ENCODE results near the gene PCDHGA11. TPM values are rescaled to one million over a fixed set of nuclear protein-coding genes. Genes with fewer than 3 reads are reported as not detected.
"Not testable (repeated sequence)": the region's sequence is repeated elsewhere in the genome, so short reads cannot be mapped to it uniquely, and the experiment has no call there.

Gene PCDHGA11
- total RNA-seq, 1 experiment from 2014 or later, result 1.4 TPM

GRCh38 chr5:141413540-141414069 is 7.2 kb upstream of the PCDHGA11 start:
- H3K9me3 ChIP-seq (replicated peaks), result peaks cover 17% of the 10 kb centered on the region
- DNase-seq, result no peak

DNA sequence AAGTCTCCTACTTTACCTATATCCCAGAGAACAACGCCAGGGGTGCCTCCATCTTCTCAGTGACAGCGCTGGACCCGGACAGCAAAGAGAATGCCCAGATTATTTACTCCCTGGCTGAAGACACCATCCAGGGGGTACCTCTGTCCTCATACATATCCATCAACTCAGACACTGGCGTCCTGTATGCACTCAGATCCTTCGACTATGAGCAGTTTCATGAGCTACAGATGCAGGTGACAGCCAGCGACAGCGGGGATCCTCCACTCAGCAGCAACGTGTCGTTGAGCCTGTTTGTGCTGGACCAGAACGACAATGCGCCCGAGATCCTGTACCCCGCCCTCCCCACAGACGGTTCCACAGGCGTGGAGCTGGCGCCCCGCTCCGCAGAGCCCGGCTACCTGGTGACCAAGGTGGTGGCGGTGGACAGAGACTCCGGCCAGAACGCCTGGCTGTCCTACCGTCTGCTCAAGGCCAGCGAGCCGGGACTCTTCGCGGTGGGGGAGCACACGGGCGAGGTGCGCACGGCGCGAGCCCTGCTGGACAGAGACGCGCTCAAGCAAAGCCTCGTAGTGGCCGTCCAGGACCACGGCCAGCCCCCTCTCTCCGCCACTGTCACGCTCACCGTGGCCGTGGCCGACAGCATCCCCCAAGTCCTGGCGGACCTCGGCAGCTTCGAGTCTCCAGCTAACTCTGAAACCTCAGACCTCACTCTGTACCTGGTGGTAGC is 6.1 kb upstream of the PCDHGA11 start:
- not testable (repeated sequence) for DNase-seq, H3K27me3 ChIP-seq, H3K4me1 ChIP-seq, H3K4me3 ChIP-seq, H3K27ac ChIP-seq
- peaks cover 17% of the 10 kb centered on the region for H3K36me3 ChIP-seq
- peaks cover 17% of the 10 kb centered on the region for H3K9me3 ChIP-seq (replicated peaks)

More at GRCh38 chr5:141413540-141414069, 7.2 kb upstream of the PCDHGA11 start:
- H3K36me3 ChIP-seq, result peaks cover 19% of the 10 kb centered on the region
- H3K4me1 ChIP-seq, result no peaks in the 10 kb centered on the region
- no peaks in the 10 kb centered on the region for H3K27me3 ChIP-seq
- H3K27ac ChIP-seq, result no peak overlapping the region
- no peak overlapping the region for H3K4me3 ChIP-seq

GRCh38 chr5:141415275-141415618 is 5.6 kb upstream of the PCDHGA11 start:
- H3K9me3 ChIP-seq (replicated peaks), result peaks cover 17% of the 10 kb centered on the region
- H3K36me3 ChIP-seq, result peaks cover 18% of the 10 kb centered on the region
- not testable (repeated sequence) for H3K27ac ChIP-seq, H3K4me3 ChIP-seq, DNase-seq, H3K27me3 ChIP-seq, H3K4me1 ChIP-seq

DNA sequence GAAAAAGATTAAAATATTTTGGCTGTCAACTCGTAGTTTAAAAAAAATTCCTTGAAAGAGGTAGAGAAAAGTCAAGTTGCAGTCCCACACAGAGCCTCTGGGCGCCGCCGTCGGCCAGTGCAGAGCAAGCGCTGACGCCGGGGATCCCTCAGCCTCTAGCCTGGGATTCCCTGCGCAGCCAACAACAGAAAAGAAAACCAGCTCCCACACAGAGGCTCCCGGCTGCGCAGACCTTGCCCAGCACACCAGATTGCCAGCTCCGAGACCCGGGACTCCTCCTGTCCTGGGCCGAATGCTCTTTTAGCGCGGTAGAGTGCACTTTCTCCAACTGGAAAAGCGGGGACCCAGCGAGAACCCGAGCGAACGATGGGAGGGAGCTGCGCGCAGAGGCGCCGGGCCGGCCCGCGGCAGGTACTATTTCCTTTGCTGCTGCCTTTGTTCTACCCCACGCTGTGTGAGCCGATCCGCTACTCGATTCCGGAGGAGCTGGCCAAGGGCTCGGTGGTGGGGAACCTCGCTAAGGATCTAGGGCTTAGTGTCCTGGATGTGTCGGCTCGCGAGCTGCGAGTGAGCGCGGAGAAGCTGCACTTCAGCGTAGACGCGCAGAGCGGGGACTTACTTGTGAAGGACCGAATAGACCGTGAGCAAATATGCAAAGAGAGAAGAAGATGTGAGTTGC is 3.2 kb upstream of the PCDHGA11 start, which contains the start of gene PCDHGB7:
PCDHGB7 (plus strand) TSS at position 184 of the 679 bp plus-strand sequence; CDS start at position 367, 183 bp downstream.
- not testable (repeated sequence) for H3K4me1 ChIP-seq, H3K27me3 ChIP-seq, H3K4me3 ChIP-seq, H3K27ac ChIP-seq
- DNase-seq, result peak in 1 of 2 experiments; percentile 15
- peaks cover 16% of the 10 kb centered on the region for H3K9me3 ChIP-seq (replicated peaks)
- H3K36me3 ChIP-seq, result peaks cover 20% of the 10 kb centered on the region; the same call in 1 of the 2 replicates

- Histone ChIP-seq H3K9me3 (replicated peaks) (peaks cover 16% of the 10 kb centered on the region), H3K36me3 (peaks cover 17% of the 10 kb centered on the region; the same call in 1 of the 2 replicates), H3K27me3 (no peaks in the 10 kb centered on the region), H3K27ac (no peak overlapping the region), H3K4me1 (no peaks in the 10 kb centered on the region), H3K4me3 (no peak overlapping the region)
- no peak for DNase-seq
Measured at GRCh38 chr5:141419074-141419880, 1.6 kb upstream of the PCDHGA11 start.

DNA sequence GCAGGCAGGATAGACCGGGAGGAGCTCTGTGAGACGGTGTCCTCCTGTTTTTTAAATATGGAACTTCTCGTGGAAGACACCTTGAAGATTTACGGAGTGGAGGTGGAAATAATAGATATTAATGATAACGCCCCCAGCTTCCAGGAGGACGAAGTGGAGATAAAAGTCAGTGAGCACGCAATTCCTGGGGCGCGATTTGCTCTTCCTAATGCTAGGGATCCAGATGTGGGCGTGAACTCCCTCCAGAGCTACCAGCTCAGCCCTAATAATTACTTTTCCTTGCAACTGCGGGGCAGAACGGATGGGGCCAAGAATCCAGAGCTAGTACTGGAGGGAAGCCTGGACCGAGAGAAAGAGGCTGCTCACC is 621 bp downstream of the PCDHGA11 start:
- no peak for DNase-seq
- no peak overlapping the region for H3K4me3 ChIP-seq
- no peaks in the 10 kb centered on the region for H3K27me3 ChIP-seq
- peaks cover 18% of the 10 kb centered on the region for H3K36me3 ChIP-seq
- peaks cover 9% of the 10 kb centered on the region for H3K9me3 ChIP-seq (replicated peaks)
- no peak overlapping the region for H3K27ac ChIP-seq
- H3K4me1 ChIP-seq, result no peaks in the 10 kb centered on the region

DNA sequence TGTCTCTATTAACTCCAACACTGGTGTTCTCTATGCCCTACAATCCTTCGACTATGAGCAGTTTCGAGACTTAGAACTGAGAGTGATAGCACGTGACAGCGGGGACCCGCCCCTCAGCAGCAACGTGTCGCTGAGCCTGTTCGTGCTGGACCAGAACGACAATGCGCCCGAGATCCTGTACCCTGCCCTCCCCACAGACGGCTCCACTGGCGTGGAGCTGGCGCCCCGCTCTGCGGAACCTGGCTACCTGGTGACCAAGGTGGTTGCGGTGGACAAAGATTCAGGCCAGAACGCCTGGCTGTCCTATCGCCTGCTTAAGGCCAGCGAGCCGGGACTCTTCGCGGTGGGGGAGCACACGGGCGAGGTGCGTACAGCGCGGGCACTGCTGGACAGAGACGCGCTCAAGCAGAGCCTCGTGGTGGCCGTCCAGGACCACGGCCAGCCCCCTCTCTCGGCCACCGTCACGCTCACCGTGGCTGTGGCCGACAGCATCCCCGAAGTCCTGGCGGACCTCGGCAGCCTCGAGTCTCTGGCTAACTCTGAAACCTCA is 2.0 kb downstream of the PCDHGA11 start:
- no peak overlapping the region for H3K4me3 ChIP-seq
- H3K27ac ChIP-seq, result no peak overlapping the region
- no peak for DNase-seq
- H3K4me1 ChIP-seq, result no peaks in the 10 kb centered on the region
- no peaks in the 10 kb centered on the region for H3K27me3 ChIP-seq
- H3K36me3 ChIP-seq, result peaks cover 16% of the 10 kb centered on the region
- H3K9me3 ChIP-seq (replicated peaks), result peaks cover 4% of the 10 kb centered on the region

DNA sequence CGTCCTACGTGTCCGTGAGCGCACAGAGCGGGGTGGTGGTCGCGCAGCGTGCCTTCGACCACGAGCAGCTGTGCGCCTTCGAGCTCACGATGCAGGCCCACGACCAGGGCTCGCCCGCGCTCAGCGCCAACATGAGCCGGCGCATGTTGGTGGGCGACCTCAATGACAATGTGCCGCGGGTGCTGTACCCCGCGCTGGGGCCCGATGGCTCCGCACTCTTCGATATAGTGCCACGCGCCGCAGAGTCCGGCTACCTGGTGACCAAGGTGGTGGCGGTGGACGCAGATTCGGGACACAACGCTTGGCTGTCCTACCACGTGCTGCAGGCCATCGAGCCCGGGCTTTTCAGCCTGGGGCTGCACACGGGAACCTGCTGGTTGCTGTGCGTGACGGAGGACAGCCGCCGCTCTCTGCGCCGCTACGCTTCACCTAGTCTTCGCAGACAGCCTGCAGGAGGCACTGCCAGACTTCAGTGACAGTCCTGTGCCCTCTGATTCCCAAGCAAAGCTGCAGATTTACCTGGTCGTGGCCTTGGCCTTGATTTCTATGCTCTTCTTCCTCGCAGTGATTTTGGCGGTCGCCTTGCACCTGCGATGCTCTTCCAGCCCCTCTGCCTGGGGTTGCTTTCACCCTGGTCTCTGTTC is 7.1 kb downstream of the PCDHGA11 start:
- H3K4me1 ChIP-seq, result no peaks in the 10 kb centered on the region
- H3K4me3 ChIP-seq, result no peak overlapping the region
- H3K27ac ChIP-seq, result no peak overlapping the region
- H3K9me3 ChIP-seq (replicated peaks), result peaks cover 3% of the 10 kb centered on the region; the same call in 1 of the 2 replicates
- DNase-seq, result no peak
- no peaks in the 10 kb centered on the region for H3K27me3 ChIP-seq
- H3K36me3 ChIP-seq, result peaks cover 22% of the 10 kb centered on the region

DNA sequence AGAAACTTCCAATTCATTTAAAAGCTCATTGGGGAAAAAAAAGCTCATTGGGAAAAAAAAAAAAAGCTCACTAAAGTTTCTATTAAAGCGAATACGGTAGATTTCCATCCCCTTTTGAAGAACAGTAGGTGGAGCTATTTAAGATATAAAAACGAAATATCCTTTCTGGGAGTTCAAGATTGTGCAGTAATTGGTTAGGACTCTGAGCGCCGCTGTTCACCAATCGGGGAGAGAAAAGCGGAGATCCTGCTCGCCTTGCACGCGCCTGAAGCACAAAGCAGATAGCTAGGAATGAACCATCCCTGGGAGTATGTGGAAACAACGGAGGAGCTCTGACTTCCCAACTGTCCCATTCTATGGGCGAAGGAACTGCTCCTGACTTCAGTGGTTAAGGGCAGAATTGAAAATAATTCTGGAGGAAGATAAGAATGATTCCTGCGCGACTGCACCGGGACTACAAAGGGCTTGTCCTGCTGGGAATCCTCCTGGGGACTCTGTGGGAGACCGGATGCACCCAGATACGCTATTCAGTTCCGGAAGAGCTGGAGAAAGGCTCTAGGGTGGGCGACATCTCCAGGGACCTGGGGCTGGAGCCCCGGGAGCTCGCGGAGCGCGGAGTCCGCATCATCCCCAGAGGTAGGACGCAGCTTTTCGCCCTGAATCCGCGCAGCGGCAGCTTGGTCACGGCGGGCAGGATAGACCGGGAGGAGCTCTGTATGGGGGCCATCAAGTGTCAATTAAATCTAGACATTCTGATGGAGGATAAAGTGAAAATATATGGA is 9.7 kb downstream of the PCDHGA11 start, which contains the start of gene PCDHGA12:
PCDHGA12 (plus strand) TSS at position 176 of the 782 bp plus-strand sequence; CDS start at position 429, 253 bp downstream.
- H3K36me3 ChIP-seq, result peaks cover 17% of the 10 kb centered on the region
- no peak within 1 kb of the TSS for H3K4me3 ChIP-seq
- no peak within 1 kb of the TSS for H3K27ac ChIP-seq
- no peaks in the 10 kb centered on the region for H3K27me3 ChIP-seq
- peaks cover 3% of the 10 kb centered on the region; the same call in 1 of the 2 replicates for H3K9me3 ChIP-seq (replicated peaks)
- no peak for DNase-seq
- H3K4me1 ChIP-seq, result no peaks in the 10 kb centered on the region

DNA sequence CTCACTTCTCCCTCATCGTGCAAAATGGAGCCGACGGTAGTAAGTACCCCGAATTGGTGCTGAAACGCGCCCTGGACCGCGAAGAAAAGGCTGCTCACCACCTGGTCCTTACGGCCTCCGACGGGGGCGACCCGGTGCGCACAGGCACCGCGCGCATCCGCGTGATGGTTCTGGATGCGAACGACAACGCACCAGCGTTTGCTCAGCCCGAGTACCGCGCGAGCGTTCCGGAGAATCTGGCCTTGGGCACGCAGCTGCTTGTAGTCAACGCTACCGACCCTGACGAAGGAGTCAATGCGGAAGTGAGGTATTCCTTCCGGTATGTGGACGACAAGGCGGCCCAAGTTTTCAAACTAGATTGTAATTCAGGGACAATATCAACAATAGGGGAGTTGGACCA is 10.4 kb downstream of the PCDHGA11 start:
- Histone ChIP-seq H3K4me3 (no peak overlapping the region), H3K27me3 (no peaks in the 10 kb centered on the region), H3K36me3 (peaks cover 16% of the 10 kb centered on the region), H3K27ac (no peak overlapping the region), H3K4me1 (no peaks in the 10 kb centered on the region), H3K9me3 (replicated peaks) (peaks cover 3% of the 10 kb centered on the region; the same call in 1 of the 2 replicates)
- no peak for DNase-seq

DNA sequence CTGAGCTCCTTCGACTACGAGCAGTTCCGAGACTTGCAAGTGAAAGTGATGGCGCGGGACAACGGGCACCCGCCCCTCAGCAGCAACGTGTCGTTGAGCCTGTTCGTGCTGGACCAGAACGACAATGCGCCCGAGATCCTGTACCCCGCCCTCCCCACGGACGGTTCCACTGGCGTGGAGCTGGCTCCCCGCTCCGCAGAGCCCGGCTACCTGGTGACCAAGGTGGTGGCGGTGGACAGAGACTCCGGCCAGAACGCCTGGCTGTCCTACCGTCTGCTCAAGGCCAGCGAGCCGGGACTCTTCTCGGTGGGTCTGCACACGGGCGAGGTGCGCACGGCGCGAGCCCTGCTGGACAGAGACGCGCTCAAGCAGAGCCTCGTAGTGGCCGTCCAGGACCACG is 11.5 kb downstream of the PCDHGA11 start:
- not testable (repeated sequence) for H3K9me3 ChIP-seq (replicated peaks); H3K4me1 ChIP-seq; H3K4me3 ChIP-seq; H3K27ac ChIP-seq; DNase-seq; H3K27me3 ChIP-seq
- peaks cover 14% of the 10 kb centered on the region for H3K36me3 ChIP-seq

- not testable (repeated sequence) for DNase-seq; H3K9me3 ChIP-seq (replicated peaks); H3K27ac ChIP-seq; H3K4me3 ChIP-seq; H3K27me3 ChIP-seq; H3K4me1 ChIP-seq
- H3K36me3 ChIP-seq, result peaks cover 14% of the 10 kb centered on the region
Measured at GRCh38 chr5:141432726-141433125, 11.9 kb downstream of the PCDHGA11 start.

DNA sequence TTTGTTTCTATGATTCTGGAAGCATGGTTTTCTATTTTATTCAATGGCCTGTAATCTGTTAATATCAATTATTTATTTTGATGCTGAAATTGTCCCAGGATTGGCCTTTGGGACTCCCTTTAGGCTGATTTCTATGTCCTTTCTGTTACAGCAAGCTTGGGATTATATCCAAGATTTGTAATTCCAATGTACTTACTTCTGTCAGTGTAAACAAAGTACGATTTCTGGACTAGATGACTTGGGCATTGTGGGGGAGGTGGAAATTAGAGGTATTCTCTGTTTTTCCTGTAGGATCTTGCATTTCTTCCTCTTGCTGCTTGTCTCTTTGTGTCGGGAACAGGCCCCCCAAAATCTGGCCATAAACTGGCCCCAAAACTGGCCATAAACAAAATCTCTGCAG is 13.2 kb downstream of the PCDHGA11 start:
- H3K9me3 ChIP-seq (replicated peaks), result peaks cover 3% of the 10 kb centered on the region; the same call in 1 of the 2 replicates

More for the DNA sequence above, 13.2 kb downstream of the PCDHGA11 start:
- DNase-seq, result no peak
- Histone ChIP-seq H3K4me3 (no peak overlapping the region), H3K27me3 (no peaks in the 10 kb centered on the region), H3K4me1 (no peaks in the 10 kb centered on the region), H3K36me3 (peaks cover 12% of the 10 kb centered on the region), H3K27ac (no peak overlapping the region)
